ENCODE measurements around the gene EFL1. TPM values are rescaled to one million over a fixed set of nuclear protein-coding genes. Genes with fewer than 3 reads are reported as not detected.
"Not testable (repeated sequence)": the region's sequence is repeated elsewhere in the genome, so short reads cannot be mapped to it uniquely, and the experiment has no call there.

The EFL1 gene
- polyA plus RNA-seq, 1 experiment: 19.3 TPM

DNA sequence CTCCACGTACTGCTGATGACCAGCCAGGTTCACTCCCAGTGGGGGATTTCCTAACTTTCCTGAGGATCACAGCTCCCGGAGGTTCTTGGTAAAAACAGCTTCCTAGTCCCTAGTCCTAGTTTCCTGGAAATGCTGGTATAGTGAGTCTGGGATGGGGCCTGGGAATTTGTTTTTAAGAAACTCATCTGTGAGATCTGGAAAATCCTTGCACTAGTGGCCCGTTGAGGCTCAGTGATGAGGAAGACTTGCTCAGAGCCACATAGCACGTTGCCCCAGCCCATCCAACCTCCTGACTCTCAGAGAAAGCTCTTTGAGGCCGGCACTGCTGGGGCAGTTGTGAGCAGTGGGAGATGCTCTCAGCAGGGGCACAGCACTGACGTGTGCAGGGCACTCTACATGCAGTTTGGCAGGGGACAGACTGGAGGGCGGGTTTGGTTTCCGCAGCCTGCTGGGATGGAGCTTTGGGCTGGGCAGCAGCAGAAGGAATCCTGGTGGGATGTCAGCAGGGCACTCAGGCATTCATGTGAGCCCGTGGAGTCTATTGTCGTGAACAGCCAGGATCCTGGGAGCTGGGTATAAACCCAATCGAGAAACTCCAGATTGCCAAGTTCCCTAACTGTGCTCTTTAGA, 31.6 kb upstream of the EFL1 start:
- H3K4me3 ChIP-seq (ENCODE audit: low read depth, low read length): no peak overlapping the region
- DNase-seq (ENCODE audit: low read depth, low spot score): no peak
- peaks cover 5% of the 10 kb centered on the region for H3K27me3 ChIP-seq (ENCODE audit: control insufficient read depth, insufficient read depth, low read length)
- ChIA-PET CTCF (no interaction called here), POLR2A (no interaction called here)
- H3K9me3 ChIP-seq (ENCODE audit: control insufficient read depth, insufficient read depth, low read length): no peaks in the 10 kb centered on the region
- H3K27ac ChIP-seq (ENCODE audit: low read depth, low read length): no peak overlapping the region
- TF ChIP-seq, protein P1, sequence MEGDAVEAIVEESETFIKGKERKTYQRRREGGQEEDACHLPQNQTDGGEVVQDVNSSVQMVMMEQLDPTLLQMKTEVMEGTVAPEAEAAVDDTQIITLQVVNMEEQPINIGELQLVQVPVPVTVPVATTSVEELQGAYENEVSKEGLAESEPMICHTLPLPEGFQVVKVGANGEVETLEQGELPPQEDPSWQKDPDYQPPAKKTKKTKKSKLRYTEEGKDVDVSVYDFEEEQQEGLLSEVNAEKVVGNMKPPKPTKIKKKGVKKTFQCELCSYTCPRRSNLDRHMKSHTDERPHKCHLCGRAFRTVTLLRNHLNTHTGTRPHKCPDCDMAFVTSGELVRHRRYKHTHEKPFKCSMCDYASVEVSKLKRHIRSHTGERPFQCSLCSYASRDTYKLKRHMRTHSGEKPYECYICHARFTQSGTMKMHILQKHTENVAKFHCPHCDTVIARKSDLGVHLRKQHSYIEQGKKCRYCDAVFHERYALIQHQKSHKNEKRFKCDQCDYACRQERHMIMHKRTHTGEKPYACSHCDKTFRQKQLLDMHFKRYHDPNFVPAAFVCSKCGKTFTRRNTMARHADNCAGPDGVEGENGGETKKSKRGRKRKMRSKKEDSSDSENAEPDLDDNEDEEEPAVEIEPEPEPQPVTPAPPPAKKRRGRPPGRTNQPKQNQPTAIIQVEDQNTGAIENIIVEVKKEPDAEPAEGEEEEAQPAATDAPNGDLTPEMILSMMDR (IDR thresholded peaks at IDR 0.05; ENCODE audit: low read depth, low read length): no peak

DNA sequence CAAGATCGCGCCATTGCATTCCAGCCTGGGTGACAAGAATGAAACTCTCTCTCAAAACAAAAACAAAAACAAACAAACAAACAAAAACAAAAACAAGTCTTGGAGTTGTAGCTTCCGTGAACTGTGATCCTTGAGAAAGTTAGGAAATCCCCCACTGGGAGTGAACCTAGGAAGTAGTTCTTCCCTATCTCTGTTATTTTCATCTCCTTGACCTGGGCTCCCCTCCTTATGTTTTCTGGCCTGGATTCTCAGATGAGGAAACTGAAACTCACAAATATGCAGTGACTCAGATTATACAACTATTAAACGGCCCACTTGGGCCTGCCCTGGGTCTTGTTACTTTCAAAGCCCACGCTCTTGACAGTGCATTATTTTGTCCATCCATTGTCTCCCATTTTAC, 29.7 kb upstream of the EFL1 start:
- TF ChIP-seq, protein P1 (IDR thresholded peaks at IDR 0.05; ENCODE audit: low read depth, low read length): no peak
- DNase-seq (ENCODE audit: low read depth, low spot score): no peak
- H3K9me3 ChIP-seq (ENCODE audit: control insufficient read depth, insufficient read depth, low read length): no peaks in the 10 kb centered on the region
- ChIA-PET POLR2A (no interaction called here), CTCF (no interaction called here)
- H3K4me3 ChIP-seq (ENCODE audit: low read depth, low read length): no peak overlapping the region
- no peak overlapping the region for H3K27ac ChIP-seq (ENCODE audit: low read depth, low read length)
- H3K27me3 ChIP-seq (ENCODE audit: control insufficient read depth, insufficient read depth, low read length): peaks cover 5% of the 10 kb centered on the region

DNA sequence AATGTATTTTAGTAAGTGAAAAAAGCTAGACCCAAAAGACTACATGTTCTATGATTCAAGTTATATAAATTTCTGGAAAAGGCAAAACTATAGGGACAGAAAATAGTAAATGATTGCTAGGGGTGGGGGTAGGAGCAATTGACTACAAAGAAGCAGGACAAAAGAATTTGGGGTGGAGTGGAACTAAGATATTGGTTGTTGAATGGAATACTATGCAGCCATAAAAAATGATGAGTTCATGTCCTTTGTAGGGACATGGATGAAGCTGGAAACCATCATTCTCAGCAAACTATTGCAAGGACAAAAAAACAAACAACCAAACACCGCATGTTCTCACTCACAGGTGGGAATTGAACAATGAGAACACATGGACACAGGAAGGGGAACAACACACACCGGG, 25.7 kb upstream of the EFL1 start:
- POLR2A ChIA-PET; H3K4me3 ChIP-seq (ENCODE audit: low read depth, low read length); CTCF ChIA-PET; H3K27me3 ChIP-seq (ENCODE audit: control insufficient read depth, insufficient read depth, low read length); H3K27ac ChIP-seq (ENCODE audit: low read depth, low read length); DNase-seq (ENCODE audit: low read depth, low spot score); H3K9me3 ChIP-seq (ENCODE audit: control insufficient read depth, insufficient read depth, low read length): not testable (repeated sequence)

DNA sequence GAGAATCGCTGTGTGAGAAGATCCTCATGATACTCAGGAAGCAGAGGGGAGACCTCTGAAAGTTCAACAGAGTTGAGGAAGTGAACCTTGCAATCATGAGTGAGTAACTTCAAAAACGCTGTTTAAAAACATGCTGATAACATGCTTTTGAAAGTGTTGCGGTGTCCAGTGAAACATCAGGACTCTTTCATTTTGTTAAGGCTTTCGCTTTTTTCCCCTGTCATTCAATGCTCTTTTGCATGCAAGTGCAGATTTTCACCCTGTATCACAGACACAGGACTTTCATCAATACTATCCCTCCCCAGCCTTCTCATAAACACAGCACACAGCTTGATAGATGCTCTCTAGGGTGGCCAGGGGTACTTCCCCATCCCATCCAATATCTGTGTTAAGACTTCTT, 23.9 kb upstream of the EFL1 start:
- H3K4me3 ChIP-seq (ENCODE audit: low read depth, low read length); H3K27me3 ChIP-seq (ENCODE audit: control insufficient read depth, insufficient read depth, low read length); H3K9me3 ChIP-seq (ENCODE audit: control insufficient read depth, insufficient read depth, low read length); POLR2A ChIA-PET; DNase-seq (ENCODE audit: low read depth, low spot score); H3K27ac ChIP-seq (ENCODE audit: low read depth, low read length): not testable (repeated sequence)
- CTCF ChIA-PET: interaction anchor here (0.6 kb wide), 1 partner anchor 341 kb away, joined by 5 read pairs; no protein-coding TSS in a partner anchor

DNA sequence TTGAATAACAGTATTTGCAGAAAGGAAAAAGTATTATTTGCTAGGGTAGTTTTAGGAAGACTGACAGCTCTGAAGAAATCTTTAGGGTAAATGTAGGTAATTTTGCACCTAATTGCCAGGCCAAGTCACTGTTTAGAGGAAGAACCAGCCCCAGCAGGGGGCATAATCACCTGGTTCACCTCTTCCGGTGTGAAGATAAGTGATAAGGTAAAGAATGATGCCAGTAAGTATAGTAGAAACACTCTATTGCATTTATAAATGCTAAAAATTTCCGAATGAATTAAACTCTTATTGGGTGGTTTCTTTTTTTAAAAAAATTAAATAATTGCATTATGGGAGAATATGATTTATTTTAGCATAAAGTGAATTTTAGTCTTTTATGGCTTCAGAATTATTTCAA, 21.8 kb upstream of the EFL1 start:
- H3K27ac ChIP-seq (ENCODE audit: low read depth, low read length); H3K9me3 ChIP-seq (ENCODE audit: control insufficient read depth, insufficient read depth, low read length); H3K27me3 ChIP-seq (ENCODE audit: control insufficient read depth, insufficient read depth, low read length); DNase-seq (ENCODE audit: low read depth, low spot score); H3K4me3 ChIP-seq (ENCODE audit: low read depth, low read length); POLR2A ChIA-PET; CTCF ChIA-PET: not testable (repeated sequence)

DNA sequence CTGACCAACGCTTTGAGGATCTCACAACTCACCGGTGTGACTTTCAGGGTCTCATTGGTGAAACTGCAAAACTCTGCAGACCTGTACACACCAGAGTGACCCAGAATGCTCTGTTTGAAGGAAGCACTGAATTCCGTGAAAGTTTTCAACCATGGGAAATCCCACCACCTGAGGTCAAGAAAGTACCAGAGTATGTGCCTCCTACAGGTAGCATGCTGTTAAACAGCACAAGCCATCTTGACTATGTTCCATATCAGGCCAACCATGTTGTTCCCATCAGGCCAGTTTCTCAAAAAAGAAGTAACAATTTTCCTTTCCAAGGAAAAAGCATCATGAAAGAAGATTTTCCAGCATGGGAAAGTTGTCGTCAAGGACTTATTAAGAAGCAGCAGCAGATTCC, 19.9 kb upstream of the EFL1 start:
- H3K4me3 ChIP-seq (ENCODE audit: low read depth, low read length); H3K27ac ChIP-seq (ENCODE audit: low read depth, low read length); POLR2A ChIA-PET; H3K9me3 ChIP-seq (ENCODE audit: control insufficient read depth, insufficient read depth, low read length); DNase-seq (ENCODE audit: low read depth, low spot score); H3K27me3 ChIP-seq (ENCODE audit: control insufficient read depth, insufficient read depth, low read length); CTCF ChIA-PET: not testable (repeated sequence)

DNA sequence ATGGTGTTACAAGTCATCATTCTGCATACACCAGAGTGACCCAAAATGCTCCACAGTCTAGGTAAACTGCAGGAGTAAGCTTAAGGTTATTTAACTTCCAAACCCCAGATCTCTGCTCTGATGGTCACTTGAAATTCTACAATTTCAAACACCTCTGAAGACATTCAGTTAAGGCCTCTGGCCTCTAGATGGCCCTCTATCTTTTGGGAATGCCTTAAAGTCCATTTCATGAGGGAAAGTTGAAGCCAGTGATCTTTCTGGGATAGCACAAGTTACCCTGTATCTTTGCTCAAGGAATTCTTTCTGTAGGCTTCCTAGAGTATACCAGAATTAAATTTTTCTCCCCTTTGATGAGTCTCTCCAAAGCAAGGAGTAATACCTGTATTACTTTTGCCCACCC, 18.7 kb upstream of the EFL1 start:
- DNase-seq (ENCODE audit: low read depth, low spot score); H3K27ac ChIP-seq (ENCODE audit: low read depth, low read length); POLR2A ChIA-PET; H3K4me3 ChIP-seq (ENCODE audit: low read depth, low read length); H3K27me3 ChIP-seq (ENCODE audit: control insufficient read depth, insufficient read depth, low read length); H3K9me3 ChIP-seq (ENCODE audit: control insufficient read depth, insufficient read depth, low read length): not testable (repeated sequence)
- TF ChIP-seq, protein P1 (IDR thresholded peaks at IDR 0.05; ENCODE audit: low read depth, low read length): peak; percentile 22; the same call in 1 of the 2 replicates
- CTCF ChIA-PET: interaction anchor here (1.4 kb wide), 1 partner anchor 871 kb away, joined by 8 read pairs; no protein-coding TSS in a partner anchor

Data from AG04450 (cell line).